Fibroblast of pulmonary artery (primary cell): ENCODE data around the gene EPHB1.
A peak's percentile ranks its signal among the peaks of the same experiment; 100 is the strongest.

Source experiments
- DNase-seq: peaks from one replicate; pipeline ENCODE4 v3.0.0-alpha.2; 2010; ENCODE audit warnings: low read depth
- H3K4me3 ChIP-seq: replicated peaks from 2 replicates; pipeline ENCODE4 v1.5.1; 2011; ENCODE audit warnings: low read depth, mild to moderate bottlenecking, control low read depth, low read length, moderate library complexity
- CTCF ChIP-seq: IDR thresholded peaks from 2 replicates; pipeline ENCODE4 v1.5.1; 2011; ENCODE audit warnings: mild to moderate bottlenecking, control low read depth, low read length, inconsistent platforms; ENCODE audit errors: missing control alignments

The EPHB1 gene

GRCh38 chr3:134794950-134795745 lies at the start of gene EPHB1:
Gene EPHB1 (plus strand): TSS chr3:134795260.
- H3K4me3 ChIP-seq, result peak within 1 kb of the TSS; percentile 50
- peak; percentile 87 for DNase-seq
- peak; percentile 77 for TF ChIP-seq CTCF

- no peak for TF ChIP-seq CTCF
- DNase-seq, result no peak
Observed at GRCh38 chr3:134748698-134749097, 46.4 kb upstream of the EPHB1 start.

GRCh38 chr3:134749174-134749573 lies 45.9 kb upstream of the EPHB1 start:
- no peak overlapping the region for H3K4me3 ChIP-seq
- DNase-seq, result no peak
- TF ChIP-seq CTCF, result no peak

More at GRCh38 chr3:134748698-134749097, 46.4 kb upstream of the EPHB1 start:
- no peak overlapping the region for H3K4me3 ChIP-seq

GRCh38 chr3:134749802-134750553 lies 45.1 kb upstream of the EPHB1 start:
- no peak for DNase-seq
- no peak for TF ChIP-seq CTCF
- no peak overlapping the region for H3K4me3 ChIP-seq

GRCh38 chr3:134751831-134752230 lies 43.2 kb upstream of the EPHB1 start:
- DNase-seq, result no peak

GRCh38 chr3:134752761-134753461 lies 42.1 kb upstream of the EPHB1 start:
- TF ChIP-seq CTCF, result no peak
- H3K4me3 ChIP-seq, result no peak overlapping the region
- DNase-seq, result no peak

More at GRCh38 chr3:134751831-134752230, 43.2 kb upstream of the EPHB1 start:
- TF ChIP-seq CTCF, result no peak
- H3K4me3 ChIP-seq, result no peak overlapping the region
